HEK293 (cell line): Measurements from ENCODE around the gene PPFIA2.

Experiments used
- CTCF ChIA-PET: fragments of 350-600 bp; formaldehyde crosslinking; extraction: SDS; loops from one replicate; lab custom pipeline; 2021; ENCODE audit warnings: antibody characterized with exemption; lab: Yijun Ruan, JAX
- POLR2A ChIA-PET: fragments of 300-600 bp; formaldehyde crosslinking; extraction: SDS; loops from one replicate; lab custom pipeline; 2020; ENCODE audit warnings: antibody characterized with exemption, inconsistent platforms; lab: Yijun Ruan, JAX
- H3K27ac ChIP-seq: fragments of 200-500 bp; sonication (Bioruptor generic); 2 replicates; pipeline ENCODE4 v1.5.1; 2014; ENCODE audit warnings: low read depth, low read length, control low read depth, inconsistent platforms; ENCODE audit errors: extremely low read depth
- H3K36me3 ChIP-seq, 2 experiments: fragments of 200-500 bp in 1 of 2; sonication (Bioruptor generic) in 1 of 2; 1 replicate in 1 of 2; 2 replicates in 1 of 2; pipeline ENCODE4 v1.5.1; 2014 to 2017; ENCODE audit warnings: inconsistent platforms in 2 of 2, low read length in 2 of 2; ENCODE audit not compliant: control insufficient read depth in 2 of 2, insufficient read depth in 1 of 2
- H3K4me1 ChIP-seq: fragments of 200-500 bp; sonication (Bioruptor generic); 2 replicates; pipeline ENCODE4 v1.5.1; 2014; ENCODE audit warnings: mild to moderate bottlenecking, low read length, inconsistent platforms; ENCODE audit not compliant: control insufficient read depth, insufficient read depth
- H3K4me3 ChIP-seq: 2 replicates; pipeline ENCODE4 v1.5.1; 2011; ENCODE audit warnings: low read depth, mild to moderate bottlenecking, control low read depth, low read length, moderate library complexity
- H3K9me3 ChIP-seq: fragments of 200-500 bp; sonication (Bioruptor generic); 2 replicates; pipeline ENCODE4 v1.5.1; 2014; ENCODE audit warnings: low read depth, low read length, inconsistent platforms; ENCODE audit not compliant: control insufficient read depth, insufficient read depth
- BCL11B ChIP-seq: fragments of 450-650 bp; formaldehyde crosslinking; IDR thresholded peaks from 2 replicates; pipeline ENCODE4 v1.5.1; 2016; ENCODE audit warnings: low read depth, missing biosample characterization, missing genetic modification characterization
- HOXD13 ChIP-seq: sonication (generic); formaldehyde crosslinking; IDR thresholded peaks from 2 replicates; pipeline ENCODE4 v1.8.0; 2022; ENCODE audit warnings: missing genetic modification reagents, borderline replicate concordance
- IKZF3 ChIP-seq: fragments of 450-650 bp; IDR thresholded peaks from 2 replicates; pipeline ENCODE4 v1.5.0; 2018; ENCODE audit warnings: missing biosample characterization, mild to moderate bottlenecking, missing genetic modification characterization, moderate library complexity
- KLF10 ChIP-seq: fragments of 450-650 bp; IDR thresholded peaks from 2 replicates; pipeline ENCODE4 v1.5.1; 2018; ENCODE audit warnings: missing biosample characterization, mild to moderate bottlenecking, missing genetic modification characterization
- MZF1 ChIP-seq: fragments of 450-650 bp; formaldehyde crosslinking; IDR thresholded peaks from 2 replicates; pipeline ENCODE4 v1.5.1; 2017; ENCODE audit warnings: missing biosample characterization, missing genetic modification characterization, borderline replicate concordance
- PRDM6 ChIP-seq: fragments of 450-650 bp; formaldehyde crosslinking; IDR thresholded peaks from 2 replicates; pipeline ENCODE4 v1.5.1; 2017; ENCODE audit warnings: missing biosample characterization, missing genetic modification characterization
- SP2 ChIP-seq: fragments of 450-650 bp; formaldehyde crosslinking; IDR thresholded peaks from 2 replicates; pipeline ENCODE4 v1.5.1; 2016; ENCODE audit warnings: missing biosample characterization, missing genetic modification characterization
- ZNF274 ChIP-seq, 2 experiments: fragments of 200-500 bp in 1 of 2; fragments of 450-650 bp in 1 of 2; sonication (Bioruptor generic) in 1 of 2; formaldehyde crosslinking in 1 of 2; IDR thresholded peaks; 2 replicates each; pipeline versions ENCODE4 v1.5.1 to v1.6.1; 2014 to 2016; ENCODE audit warnings: borderline replicate concordance in 1 of 2, inconsistent platforms in 1 of 2, low read length in 1 of 2, missing biosample characterization in 1 of 2, missing genetic modification characterization in 1 of 2
- ZNF324 ChIP-seq: fragments of 450-650 bp; formaldehyde crosslinking; IDR thresholded peaks from 2 replicates; pipeline ENCODE4 v1.5.1; 2016; ENCODE audit warnings: missing biosample characterization, missing genetic modification characterization
- ZNF426 ChIP-seq: fragments of 450-650 bp; formaldehyde crosslinking; IDR thresholded peaks from 2 replicates; pipeline ENCODE4 v1.5.1; 2017; ENCODE audit warnings: missing biosample characterization, missing genetic modification characterization, mild to moderate bottlenecking, inconsistent platforms, moderate library complexity
- ZNF513 ChIP-seq: fragments of 450-650 bp; IDR thresholded peaks from 2 replicates; pipeline ENCODE4 v1.5.1; 2018; ENCODE audit warnings: missing biosample characterization, missing genetic modification characterization
- ZNF626 ChIP-seq: fragments of 450-650 bp; sonication (Bioruptor Pico); formaldehyde crosslinking; IDR thresholded peaks from 2 replicates; pipeline ENCODE4 v1.5.1; 2018; ENCODE audit warnings: missing biosample characterization, missing genetic modification characterization, inconsistent platforms
- ZNF664 ChIP-seq: fragments of 450-650 bp; formaldehyde crosslinking; IDR thresholded peaks from 2 replicates; pipeline ENCODE4 v1.5.1; 2016; ENCODE audit warnings: missing biosample characterization, missing genetic modification characterization
- ZNF76 ChIP-seq: fragments of 450-650 bp; formaldehyde crosslinking; IDR thresholded peaks from 2 replicates; pipeline ENCODE4; 2016; ENCODE audit warnings: low read depth, missing biosample characterization, missing genetic modification characterization, borderline replicate concordance
- TF ChIP-seq, protein P1 (sequence below): fragments of 450-650 bp; formaldehyde crosslinking; IDR thresholded peaks from 2 replicates; pipeline ENCODE4 v1.5.1; 2016; ENCODE audit warnings: missing biosample characterization, missing genetic modification characterization
- TF ChIP-seq, protein P2 (sequence below): fragments of 450-650 bp; IDR thresholded peaks from 2 replicates; pipeline ENCODE4 v1.5.1; 2018; ENCODE audit warnings: missing biosample characterization, mild to moderate bottlenecking, missing genetic modification characterization

Gene PPFIA2

GRCh38 chr12:81400024-81400423, 359.1 kb downstream of the PPFIA2 start:
- ChIA-PET CTCF (interaction anchor here (0.5 kb wide), 1 partner anchor 292 kb away, joined by 3 read pairs; no protein-coding TSS in a partner anchor), POLR2A (no interaction called here)
- TF ChIP-seq KLF10 (tag by site-specific recombination) (no peak), ZNF274 (IDR thresholded peaks at IDR 0.05; ENCODE audit: low read length) (no peak), ZNF274 (tag by site-specific recombination; IDR thresholded peaks at IDR 0.05; ENCODE audit: borderline replicate concordance) (no peak), ZNF324 (tag by site-specific recombination) (no peak), PRDM6 (tag by site-specific recombination) (no peak), HOXD13 (CRISPR knock-in tag) (no peak), SP2 (no peak)
- TF ChIP-seq, protein P1, sequence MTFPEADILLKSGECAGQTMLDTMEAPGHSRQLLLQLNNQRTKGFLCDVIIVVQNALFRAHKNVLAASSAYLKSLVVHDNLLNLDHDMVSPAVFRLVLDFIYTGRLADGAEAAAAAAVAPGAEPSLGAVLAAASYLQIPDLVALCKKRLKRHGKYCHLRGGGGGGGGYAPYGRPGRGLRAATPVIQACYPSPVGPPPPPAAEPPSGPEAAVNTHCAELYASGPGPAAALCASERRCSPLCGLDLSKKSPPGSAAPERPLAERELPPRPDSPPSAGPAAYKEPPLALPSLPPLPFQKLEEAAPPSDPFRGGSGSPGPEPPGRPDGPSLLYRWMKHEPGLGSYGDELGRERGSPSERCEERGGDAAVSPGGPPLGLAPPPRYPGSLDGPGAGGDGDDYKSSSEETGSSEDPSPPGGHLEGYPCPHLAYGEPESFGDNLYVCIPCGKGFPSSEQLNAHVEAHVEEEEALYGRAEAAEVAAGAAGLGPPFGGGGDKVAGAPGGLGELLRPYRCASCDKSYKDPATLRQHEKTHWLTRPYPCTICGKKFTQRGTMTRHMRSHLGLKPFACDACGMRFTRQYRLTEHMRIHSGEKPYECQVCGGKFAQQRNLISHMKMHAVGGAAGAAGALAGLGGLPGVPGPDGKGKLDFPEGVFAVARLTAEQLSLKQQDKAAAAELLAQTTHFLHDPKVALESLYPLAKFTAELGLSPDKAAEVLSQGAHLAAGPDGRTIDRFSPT (tag by site-specific recombination) = no peak
- TF ChIP-seq, protein P2, sequence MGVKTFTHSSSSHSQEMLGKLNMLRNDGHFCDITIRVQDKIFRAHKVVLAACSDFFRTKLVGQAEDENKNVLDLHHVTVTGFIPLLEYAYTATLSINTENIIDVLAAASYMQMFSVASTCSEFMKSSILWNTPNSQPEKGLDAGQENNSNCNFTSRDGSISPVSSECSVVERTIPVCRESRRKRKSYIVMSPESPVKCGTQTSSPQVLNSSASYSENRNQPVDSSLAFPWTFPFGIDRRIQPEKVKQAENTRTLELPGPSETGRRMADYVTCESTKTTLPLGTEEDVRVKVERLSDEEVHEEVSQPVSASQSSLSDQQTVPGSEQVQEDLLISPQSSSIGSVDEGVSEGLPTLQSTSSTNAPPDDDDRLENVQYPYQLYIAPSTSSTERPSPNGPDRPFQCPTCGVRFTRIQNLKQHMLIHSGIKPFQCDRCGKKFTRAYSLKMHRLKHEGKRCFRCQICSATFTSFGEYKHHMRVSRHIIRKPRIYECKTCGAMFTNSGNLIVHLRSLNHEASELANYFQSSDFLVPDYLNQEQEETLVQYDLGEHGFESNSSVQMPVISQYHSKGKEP (tag by site-specific recombination) = no peak
- Histone ChIP-seq H3K36me3 (no peaks in the 10 kb centered on the region), H3K4me3 (no peak overlapping the region), H3K9me3 (no peaks in the 10 kb centered on the region), H3K4me1 (peaks cover 2% of the 10 kb centered on the region; the same call in 1 of the 2 replicates), H3K27ac (no peak overlapping the region)

DNA sequence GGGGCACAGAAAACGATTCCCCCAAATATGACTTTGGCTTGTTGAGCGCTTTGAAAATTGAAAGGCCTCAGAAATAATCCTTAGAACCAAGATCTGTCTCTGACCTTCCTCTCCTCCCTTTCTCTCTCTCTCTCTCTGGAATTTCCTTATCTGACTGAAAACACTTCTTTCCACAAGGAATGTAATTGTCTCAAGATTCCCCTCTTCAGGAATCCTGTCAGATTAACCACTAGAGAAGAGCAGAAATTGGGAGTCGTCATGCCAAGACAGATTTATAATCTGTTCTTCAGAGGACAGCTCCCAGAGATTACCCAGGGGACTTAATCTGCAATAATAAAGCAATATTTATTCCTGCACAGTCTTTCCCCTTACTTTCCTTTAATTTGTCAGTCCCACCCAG, 363.7 kb downstream of the PPFIA2 start:
- Histone ChIP-seq H3K4me1 (no peaks in the 10 kb centered on the region), H3K27ac (no peak overlapping the region), H3K9me3 (no peaks in the 10 kb centered on the region), H3K36me3 (no peaks in the 10 kb centered on the region), H3K4me3 (no peak overlapping the region)
- CTCF ChIA-PET = interaction anchor here (0.8 kb wide), 1 partner anchor 68 kb away, joined by 4 read pairs; no protein-coding TSS in a partner anchor
- TF ChIP-seq MZF1 (no peak), ZNF426 (tag by site-specific recombination) (no peak), ZNF513 (tag by site-specific recombination) (no peak), IKZF3 (tag by site-specific recombination) (no peak), BCL11B (no peak), ZNF664 (tag by site-specific recombination) (no peak), ZNF626 (tag by site-specific recombination) (no peak), ZNF76 (tag by site-specific recombination) (no peak)
- TF ChIP-seq, protein P2 (tag by site-specific recombination) = no peak
- POLR2A ChIA-PET = no interaction called here
